ENCODE results near the gene TUFT1. TPM values are rescaled to one million over a fixed set of nuclear protein-coding genes. Genes with fewer than 3 reads are reported as not detected.
"Not testable (repeated sequence)": the region's sequence is repeated elsewhere in the genome, so short reads cannot be mapped to it uniquely, and the experiment has no call there.

Gene TUFT1
- total RNA-seq, 2 donors from 2014 or later, result 5.1 to 5.6 TPM

DNA sequence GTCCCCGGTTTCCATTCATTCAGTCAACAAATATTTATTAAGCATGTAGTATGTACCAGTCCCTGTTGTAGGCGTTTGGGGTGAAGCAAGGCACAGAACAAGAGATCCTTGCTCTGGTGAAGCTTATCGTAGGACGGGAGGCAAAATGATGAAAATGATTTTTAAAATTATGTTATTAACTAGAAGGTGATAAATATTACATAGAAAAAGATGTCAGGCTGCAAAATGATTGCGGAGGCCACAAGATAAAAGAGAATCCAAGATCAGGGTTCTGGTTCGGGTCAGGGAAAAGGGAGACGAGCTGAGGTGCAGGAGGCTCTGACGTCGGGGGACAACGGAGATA, 29.5 kb upstream of the TUFT1 start:
- peak overlapping the region in 1 of 2 donors; percentile 49 for H3K27ac Mint-ChIP-seq

GRCh38 chr1:151510957-151511635, 29.0 kb upstream of the TUFT1 start, which contains the start of gene CGN:
TSS of gene CGN (plus strand) at chr1:151511387. CDS start at chr1:151518520, 7,133 bp downstream.
- H3K27ac Mint-ChIP-seq, result peak within 1 kb of the TSS in 1 of 2 donors; percentile 49
- ATAC-seq (peak; percentile 95 to 99), DNase-seq (ENCODE audit: low spot score in 2 of 2) (peak; percentile 85 to 87)
- no peaks in the 10 kb centered on the region for H3K9me3 Mint-ChIP-seq
- H3K36me3 Mint-ChIP-seq, result no peaks in the 10 kb centered on the region

More for the DNA sequence above, 29.5 kb upstream of the TUFT1 start:
- Mint-ChIP-seq H3K9me3 (no peaks in the 10 kb centered on the region), H3K36me3 (no peaks in the 10 kb centered on the region)
- ATAC-seq (no peak), DNase-seq (ENCODE audit: low spot score in 2 of 2) (no peak)

GRCh38 chr1:151511636-151512215, 28.4 kb upstream of the TUFT1 start:
- peak in 1 of 2 donors; percentile 34 for DNase-seq (ENCODE audit: low spot score in 2 of 2)
- ATAC-seq, result peak; percentile 32 to 43
- Mint-ChIP-seq H3K27ac (no peak overlapping the region), H3K36me3 (no peaks in the 10 kb centered on the region), H3K9me3 (no peaks in the 10 kb centered on the region)

GRCh38 chr1:151512326-151512725, 27.8 kb upstream of the TUFT1 start:
- Mint-ChIP-seq H3K27ac (no peak overlapping the region), H3K9me3 (no peaks in the 10 kb centered on the region), H3K36me3 (no peaks in the 10 kb centered on the region)
- no peak for DNase-seq (ENCODE audit: low spot score in 2 of 2)
- ATAC-seq, result no peak

GRCh38 chr1:151512801-151513625, 27.1 kb upstream of the TUFT1 start:
- Mint-ChIP-seq H3K27ac (no peak overlapping the region), H3K9me3 (no peaks in the 10 kb centered on the region), H3K36me3 (no peaks in the 10 kb centered on the region)
- DNase-seq (ENCODE audit: low spot score in 2 of 2), result no peak
- ATAC-seq, result no peak

DNA sequence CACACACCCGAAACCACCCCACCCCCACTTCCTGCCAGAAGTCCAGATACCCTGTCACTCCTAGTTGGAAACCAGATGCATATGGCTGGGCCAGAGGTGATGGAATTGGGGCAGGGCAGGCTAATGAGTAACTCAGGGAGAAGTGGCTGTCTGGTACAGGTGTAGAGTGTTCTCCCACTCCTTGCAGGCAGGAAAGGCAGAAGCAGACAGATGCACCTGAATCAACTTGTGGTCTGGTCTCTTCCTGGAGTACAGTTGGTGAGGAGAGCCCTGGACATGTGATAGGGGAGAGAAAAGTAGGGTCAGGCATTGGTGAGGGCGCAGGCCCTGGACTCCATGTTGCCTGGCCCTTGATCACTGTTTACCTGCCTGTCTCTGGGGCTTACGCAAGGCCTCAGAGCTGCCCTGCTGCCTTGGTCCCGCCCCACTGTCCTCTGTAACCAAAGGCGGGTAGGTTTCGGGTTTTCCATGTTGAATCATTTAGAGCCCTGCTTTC, 26.4 kb upstream of the TUFT1 start:
- no peak for DNase-seq (ENCODE audit: low spot score in 2 of 2)
- Mint-ChIP-seq H3K27ac (no peak overlapping the region), H3K9me3 (no peaks in the 10 kb centered on the region), H3K36me3 (no peaks in the 10 kb centered on the region)
- peak in 1 of 2 donors; percentile 2 for ATAC-seq

DNA sequence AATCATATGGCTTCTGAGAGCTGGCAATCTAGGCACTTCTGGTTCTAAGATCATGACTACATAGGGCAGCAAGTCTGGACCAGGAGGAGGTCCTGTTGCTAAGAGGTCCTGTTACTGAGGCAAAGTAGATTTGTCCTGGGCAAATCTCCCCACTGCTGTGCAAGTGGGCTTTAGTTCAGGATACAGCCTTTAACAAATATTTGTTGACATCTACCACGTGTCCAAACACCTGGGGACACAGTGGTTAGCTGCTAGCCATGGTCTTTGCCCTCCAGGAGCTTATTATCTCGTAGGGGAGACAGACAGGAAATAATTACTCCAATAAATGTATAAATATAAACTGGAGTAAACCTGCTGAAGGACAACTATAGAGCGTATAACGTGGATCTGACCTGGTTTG, 25.7 kb upstream of the TUFT1 start:
- ATAC-seq (no peak), DNase-seq (ENCODE audit: low spot score in 2 of 2) (no peak)
- Mint-ChIP-seq H3K36me3 (no peaks in the 10 kb centered on the region), H3K9me3 (no peaks in the 10 kb centered on the region), H3K27ac (no peak overlapping the region)

- no peak overlapping the region for H3K27ac Mint-ChIP-seq
- H3K9me3 Mint-ChIP-seq, result no peaks in the 10 kb centered on the region
Measured at GRCh38 chr1:151515265-151515664, 24.8 kb upstream of the TUFT1 start.

DNA sequence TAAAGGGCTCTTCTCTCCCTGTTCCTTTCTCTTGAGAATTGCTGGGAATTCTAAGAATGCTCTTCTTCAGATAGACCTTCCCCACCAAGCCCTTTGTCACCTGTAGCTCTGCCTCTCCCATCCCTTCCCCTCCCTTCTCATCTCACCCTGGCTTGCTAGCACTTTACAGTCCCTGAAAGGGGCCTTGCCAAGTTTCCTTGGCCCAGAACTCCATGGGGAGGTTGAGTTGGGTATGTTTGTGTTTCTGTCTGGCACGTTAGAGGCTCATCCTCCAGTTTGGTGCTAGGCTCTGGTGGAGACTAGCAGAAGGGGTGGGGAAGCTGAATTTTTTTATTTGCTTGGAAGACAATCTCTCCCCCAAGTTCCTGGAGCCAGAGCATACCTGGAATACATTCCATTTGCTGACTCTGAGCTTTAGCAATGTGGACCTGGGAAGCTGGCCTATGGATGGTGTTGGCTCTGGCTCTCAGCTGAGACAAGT, 24.0 kb upstream of the TUFT1 start:
- ATAC-seq (no peak), DNase-seq (ENCODE audit: low spot score in 2 of 2) (no peak)
- Mint-ChIP-seq H3K36me3 (no peaks in the 10 kb centered on the region), H3K27ac (no peak overlapping the region), H3K9me3 (no peaks in the 10 kb centered on the region)

More at GRCh38 chr1:151515265-151515664, 24.8 kb upstream of the TUFT1 start:
- no peaks in the 10 kb centered on the region for H3K36me3 Mint-ChIP-seq
- ATAC-seq (no peak), DNase-seq (ENCODE audit: low spot score in 2 of 2) (no peak)

DNA sequence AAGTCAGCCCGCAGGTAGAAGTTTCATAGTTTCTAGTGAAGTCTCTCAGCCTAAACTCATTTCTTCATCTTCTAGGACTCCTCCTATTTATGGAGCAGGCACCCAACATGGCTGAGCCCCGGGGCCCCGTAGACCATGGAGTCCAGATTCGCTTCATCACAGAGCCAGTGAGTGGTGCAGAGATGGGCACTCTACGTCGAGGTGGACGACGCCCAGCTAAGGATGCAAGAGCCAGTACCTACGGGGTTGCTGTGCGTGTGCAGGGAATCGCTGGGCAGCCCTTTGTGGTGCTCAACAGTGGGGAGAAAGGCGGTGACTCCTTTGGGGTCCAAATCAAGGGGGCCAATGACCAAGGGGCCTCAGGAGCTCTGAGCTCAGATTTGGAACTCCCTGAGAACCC, 21.7 kb upstream of the TUFT1 start:
- no peak for DNase-seq (ENCODE audit: low spot score in 2 of 2)
- H3K36me3 Mint-ChIP-seq, result no peaks in the 10 kb centered on the region
- no peak for ATAC-seq
- H3K9me3 Mint-ChIP-seq, result no peaks in the 10 kb centered on the region
- H3K27ac Mint-ChIP-seq, result no peak overlapping the region

DNA sequence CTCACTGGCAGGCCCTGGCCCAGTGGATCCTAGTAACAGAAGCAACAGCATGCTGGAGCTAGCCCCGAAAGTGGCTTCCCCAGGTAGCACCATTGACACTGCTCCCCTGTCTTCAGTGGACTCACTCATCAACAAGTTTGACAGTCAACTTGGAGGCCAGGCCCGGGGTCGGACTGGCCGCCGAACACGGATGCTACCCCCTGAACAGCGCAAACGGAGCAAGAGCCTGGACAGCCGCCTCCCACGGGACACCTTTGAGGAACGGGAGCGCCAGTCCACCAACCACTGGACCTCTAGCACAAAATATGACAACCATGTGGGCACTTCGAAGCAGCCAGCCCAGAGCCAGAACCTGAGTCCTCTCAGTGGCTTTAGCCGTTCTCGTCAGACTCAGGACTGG, 21.2 kb upstream of the TUFT1 start:
- H3K27ac Mint-ChIP-seq, result no peak overlapping the region
- H3K9me3 Mint-ChIP-seq, result no peaks in the 10 kb centered on the region
- no peak for DNase-seq (ENCODE audit: low spot score in 2 of 2)
- no peaks in the 10 kb centered on the region for H3K36me3 Mint-ChIP-seq
- ATAC-seq, result no peak

DNA sequence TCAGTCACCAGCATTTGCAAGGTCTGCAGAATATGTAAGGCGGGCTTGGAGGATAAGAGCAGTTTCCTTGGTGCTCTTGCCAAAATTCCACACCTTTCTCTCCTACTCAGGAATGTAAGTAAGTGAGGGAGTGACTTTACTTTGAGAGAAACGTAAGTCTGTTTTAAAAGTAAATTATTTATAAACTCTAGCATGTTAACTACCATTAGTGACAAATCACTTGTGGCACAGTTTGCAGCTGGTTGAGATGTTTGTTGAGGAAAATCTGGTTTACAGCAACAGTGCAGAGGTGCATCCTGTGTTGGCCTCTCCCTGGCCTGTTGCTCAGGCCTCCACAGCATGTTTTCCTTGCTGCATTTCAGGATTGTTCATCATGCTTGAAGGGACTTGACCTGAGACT, 20.4 kb upstream of the TUFT1 start:
- Mint-ChIP-seq H3K27ac (no peak overlapping the region), H3K36me3 (no peaks in the 10 kb centered on the region), H3K9me3 (no peaks in the 10 kb centered on the region)
- ATAC-seq (no peak), DNase-seq (ENCODE audit: low spot score in 2 of 2) (no peak)

- H3K9me3 Mint-ChIP-seq, result no peaks in the 10 kb centered on the region
- ATAC-seq (no peak), DNase-seq (ENCODE audit: low spot score in 2 of 2) (no peak)
- H3K27ac Mint-ChIP-seq, result no peak overlapping the region
- no peaks in the 10 kb centered on the region for H3K36me3 Mint-ChIP-seq
Measured at GRCh38 chr1:151520359-151520758, 19.8 kb upstream of the TUFT1 start.

DNA sequence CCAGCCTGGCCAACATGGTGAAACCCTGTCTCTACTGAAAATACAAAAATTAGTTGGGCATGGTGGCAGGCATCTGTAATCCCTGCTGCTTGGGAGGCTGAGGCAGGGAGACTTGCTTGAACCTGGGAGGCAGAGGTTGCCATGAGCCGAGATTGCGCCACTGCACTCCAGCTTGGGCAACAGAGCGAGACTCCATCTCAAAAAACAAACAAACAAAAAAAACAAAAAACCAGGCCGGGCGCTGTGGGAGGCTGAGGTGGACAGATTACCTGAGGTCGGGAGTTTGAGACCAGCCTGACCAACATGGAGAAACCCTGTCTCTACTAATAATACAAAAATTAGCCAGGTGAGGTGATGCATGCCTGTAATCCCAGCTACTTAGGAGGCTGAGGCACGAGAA, 17.7 kb upstream of the TUFT1 start:
- ATAC-seq; H3K36me3 Mint-ChIP-seq; DNase-seq (ENCODE audit: low spot score in 2 of 2); H3K9me3 Mint-ChIP-seq; H3K27ac Mint-ChIP-seq: not testable (repeated sequence)

DNA sequence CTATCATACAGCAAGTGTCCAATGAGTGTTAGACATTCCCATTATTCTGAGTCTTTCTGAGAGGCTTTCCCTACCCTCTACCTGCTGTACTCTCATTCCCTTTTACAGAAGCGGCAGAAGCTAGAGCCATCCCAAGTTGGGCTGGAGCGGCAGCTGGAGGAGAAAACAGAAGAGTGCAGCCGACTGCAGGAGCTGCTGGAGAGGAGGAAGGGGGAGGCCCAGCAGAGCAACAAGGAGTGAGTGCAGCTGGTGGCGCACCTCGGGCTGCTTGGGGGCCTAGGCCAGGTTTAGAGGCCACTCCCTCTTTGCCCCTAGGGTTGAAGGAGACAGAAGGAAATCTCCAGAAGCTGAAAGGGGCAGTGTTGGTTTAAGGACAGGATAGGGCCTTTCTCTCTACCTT, 16.8 kb upstream of the TUFT1 start:
- DNase-seq (ENCODE audit: low spot score in 2 of 2) (no peak), ATAC-seq (no peak)
- Mint-ChIP-seq H3K36me3 (no peaks in the 10 kb centered on the region), H3K9me3 (no peaks in the 10 kb centered on the region), H3K27ac (no peak overlapping the region)

- ATAC-seq (no peak), DNase-seq (ENCODE audit: low spot score in 2 of 2) (no peak)
- H3K9me3 Mint-ChIP-seq, result no peaks in the 10 kb centered on the region
- H3K36me3 Mint-ChIP-seq, result no peaks in the 10 kb centered on the region
- H3K27ac Mint-ChIP-seq, result no peak overlapping the region
Measured at GRCh38 chr1:151524736-151525135, 15.4 kb upstream of the TUFT1 start.

Data from activated naive CD4-positive, alpha-beta T cell treated with anti-CD3 and anti-CD28 coated beads, Interleukin-2, amount 50 U/mL, for 72 hours (primary cell).